SU-DHL-6 (cell line): ENCODE data around the gene PPP1R2B.

Experiments
- EZH2phosphoT487 ChIP-seq: fragments of 200-600 bp; sonication (generic), shearing (Covaris generic); conservative IDR thresholded peaks from 2 replicates; pipeline ENCODE4 v1.6.1; 2018; ENCODE audit warnings: mild to moderate bottlenecking, antibody characterized with exemption, low read length, moderate library complexity, mixed read lengths
- TF ChIP-seq, protein P1 (sequence below): fragments of 200-600 bp; sonication (generic); IDR thresholded peaks from one replicate; pipeline ENCODE4 v1.5.1; 2017; ENCODE audit warnings: antibody characterized with exemption, mild to moderate bottlenecking, low read length, moderate library complexity; ENCODE audit not compliant: insufficient read depth, poor library complexity, severe bottlenecking

DNA sequence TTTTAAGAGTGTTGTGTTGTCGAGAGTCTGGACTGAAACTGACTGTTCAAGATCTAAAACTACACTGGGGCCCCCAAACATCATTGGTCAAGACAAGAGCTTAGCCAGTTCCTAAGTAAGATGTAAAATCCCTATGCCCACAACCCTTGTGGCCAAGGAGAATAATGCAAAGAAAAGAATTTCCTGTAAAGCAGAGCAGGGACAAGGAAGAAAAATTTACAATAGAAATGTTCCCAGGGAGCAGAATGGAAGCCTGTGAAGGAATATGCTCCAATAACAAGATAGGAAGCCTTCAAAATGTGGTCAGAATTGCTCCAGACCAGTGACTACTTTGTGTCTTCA, 20.4 kb downstream of the PPP1R2B start:
- TF ChIP-seq, protein P1, sequence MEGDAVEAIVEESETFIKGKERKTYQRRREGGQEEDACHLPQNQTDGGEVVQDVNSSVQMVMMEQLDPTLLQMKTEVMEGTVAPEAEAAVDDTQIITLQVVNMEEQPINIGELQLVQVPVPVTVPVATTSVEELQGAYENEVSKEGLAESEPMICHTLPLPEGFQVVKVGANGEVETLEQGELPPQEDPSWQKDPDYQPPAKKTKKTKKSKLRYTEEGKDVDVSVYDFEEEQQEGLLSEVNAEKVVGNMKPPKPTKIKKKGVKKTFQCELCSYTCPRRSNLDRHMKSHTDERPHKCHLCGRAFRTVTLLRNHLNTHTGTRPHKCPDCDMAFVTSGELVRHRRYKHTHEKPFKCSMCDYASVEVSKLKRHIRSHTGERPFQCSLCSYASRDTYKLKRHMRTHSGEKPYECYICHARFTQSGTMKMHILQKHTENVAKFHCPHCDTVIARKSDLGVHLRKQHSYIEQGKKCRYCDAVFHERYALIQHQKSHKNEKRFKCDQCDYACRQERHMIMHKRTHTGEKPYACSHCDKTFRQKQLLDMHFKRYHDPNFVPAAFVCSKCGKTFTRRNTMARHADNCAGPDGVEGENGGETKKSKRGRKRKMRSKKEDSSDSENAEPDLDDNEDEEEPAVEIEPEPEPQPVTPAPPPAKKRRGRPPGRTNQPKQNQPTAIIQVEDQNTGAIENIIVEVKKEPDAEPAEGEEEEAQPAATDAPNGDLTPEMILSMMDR = no peak
- no peak for TF ChIP-seq EZH2phosphoT487
